Muscle of back (tissue), 11 donors: ENCODE measurements around the gene HS6ST3. TPM values are rescaled to one million over a fixed set of nuclear protein-coding genes. Genes with fewer than 3 reads are reported as not detected.
A peak's percentile ranks its signal among the peaks of the same experiment; 100 is the strongest.
"Not testable (repeated sequence)": the region's sequence is repeated elsewhere in the genome, so short reads cannot be mapped to it uniquely, and the experiment has no call there.

Experiments used
- DNase-seq, 3 donors: peaks; one replicate each; pipeline versions ENCODE4 v3.0.0 to v3.0.0-alpha.2; 2013
- polyA plus RNA-seq, 10 donors: library from polyadenylated mRNA; unstranded; fragments of 120-200 nt; gene quantifications; one replicate each; pipeline ENCODE4 v1.2.1, GENCODE V29; 2013; ENCODE audit not compliant: insufficient read length in 10 of 10

The HS6ST3 gene
- polyA plus RNA-seq, 10 donors: 0.13 to 2.0 (median 0.40) TPM

GRCh38 chr13:96422002-96422401, 332.1 kb downstream of the HS6ST3 start:
- DNase-seq: no peak

GRCh38 chr13:96426167-96426566, 336.3 kb downstream of the HS6ST3 start:
- DNase-seq: no peak

- DNase-seq: no peak
These were observed 339.0 kb downstream of the HS6ST3 start for GRCh38 chr13:96428911-96429310.

DNA sequence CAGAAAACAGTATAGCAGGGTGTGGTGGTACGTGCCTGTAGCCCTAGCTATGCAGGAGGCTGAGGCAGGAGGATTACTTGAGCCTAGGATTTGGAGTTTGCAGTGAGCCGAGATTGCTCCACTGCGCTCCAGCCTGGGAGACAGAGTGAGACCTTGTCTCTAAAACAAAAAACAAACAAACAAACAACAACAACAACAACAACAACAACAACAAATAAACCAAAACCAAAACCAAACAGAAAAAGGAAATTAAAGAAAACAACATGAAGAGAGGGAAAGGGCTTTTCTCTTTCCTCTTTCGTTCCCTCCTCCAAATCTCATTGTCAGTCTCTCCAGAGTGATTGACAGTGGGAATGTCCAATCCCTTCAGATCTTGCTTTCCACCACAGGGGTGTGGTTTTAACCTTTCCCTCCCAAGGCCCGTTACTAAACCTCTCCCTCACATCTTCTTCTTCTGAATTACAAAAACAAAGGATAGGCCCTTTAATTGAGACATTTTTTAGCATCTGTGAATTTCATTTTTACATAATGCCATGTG, 341.2 kb downstream of the HS6ST3 start:
- no peak for DNase-seq

DNA sequence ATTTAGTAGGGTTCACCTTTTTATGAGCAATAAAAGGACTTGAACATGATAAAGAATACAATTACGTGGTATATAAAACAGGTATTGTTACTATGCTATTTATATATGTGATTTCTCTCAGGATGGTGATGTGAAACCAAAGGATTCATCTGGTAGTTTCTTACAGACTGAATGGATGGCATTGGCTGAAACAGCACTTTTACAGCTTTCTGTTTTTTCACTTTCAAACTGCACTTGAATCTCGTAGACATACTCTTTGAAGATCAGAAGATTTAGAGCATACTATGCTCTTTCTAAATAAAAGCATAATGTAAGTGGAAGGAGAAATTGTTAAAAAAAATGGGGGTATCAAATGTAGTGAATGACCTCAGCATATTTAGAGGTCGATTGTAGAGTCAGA, 354.8 kb downstream of the HS6ST3 start:
- no peak for DNase-seq

DNA sequence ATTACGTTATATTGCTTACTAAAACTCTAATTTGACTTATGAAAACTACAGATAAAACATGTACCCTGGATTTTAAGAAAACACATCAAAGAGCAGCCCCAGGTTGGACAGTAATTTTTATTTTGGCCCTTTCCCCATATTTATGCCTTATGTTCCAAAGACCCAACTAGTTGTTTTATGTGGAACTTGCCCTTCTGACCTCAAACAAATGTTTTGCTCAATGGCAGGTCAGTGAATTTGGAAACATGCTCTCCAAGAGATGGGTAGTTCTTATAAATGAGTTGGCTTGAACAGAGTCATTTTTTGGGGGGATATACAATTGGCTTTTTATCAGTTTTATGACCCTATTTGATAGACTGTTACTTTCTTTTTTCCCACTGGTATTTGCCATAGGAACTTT, 360.0 kb downstream of the HS6ST3 start:
- DNase-seq: no peak

DNA sequence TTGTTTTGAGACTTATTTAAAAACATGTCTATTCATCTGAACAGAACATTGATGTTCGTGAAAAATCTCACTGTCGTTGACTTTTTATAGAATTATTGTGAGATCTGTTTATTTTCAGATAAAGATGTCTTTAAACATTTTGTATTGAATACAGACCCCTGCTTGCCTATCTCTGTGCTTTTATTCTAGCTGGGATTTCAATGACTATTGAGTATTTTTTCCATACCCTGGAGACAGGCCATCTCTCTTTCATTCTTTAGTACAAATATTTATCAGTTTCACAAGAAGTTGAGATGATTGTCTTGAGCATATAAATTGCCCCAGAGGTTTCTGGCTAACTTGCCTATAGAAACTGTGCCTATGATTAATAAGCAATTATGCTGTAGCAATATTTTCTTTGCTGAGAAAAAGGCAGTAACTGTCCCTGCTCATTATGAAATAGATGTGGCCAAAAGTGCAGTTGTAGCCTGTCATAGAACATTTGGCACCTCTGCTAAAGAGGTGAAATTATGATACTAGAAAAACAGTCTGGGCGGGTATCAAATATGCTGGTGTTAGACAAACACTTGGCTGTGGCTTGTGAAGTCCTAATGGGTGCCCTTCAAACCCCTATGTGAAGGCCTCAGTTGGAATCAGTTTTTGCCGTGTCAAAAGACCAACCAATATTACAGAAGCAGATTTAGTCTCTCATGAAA, 360.6 kb downstream of the HS6ST3 start:
- no peak for DNase-seq

GRCh38 chr13:96454466-96454865, 364.6 kb downstream of the HS6ST3 start:
- no peak for DNase-seq

- DNase-seq: peak in 1 of 3 donors; percentile 8
These were observed 370.7 kb downstream of the HS6ST3 start for GRCh38 chr13:96460609-96461008.

DNA sequence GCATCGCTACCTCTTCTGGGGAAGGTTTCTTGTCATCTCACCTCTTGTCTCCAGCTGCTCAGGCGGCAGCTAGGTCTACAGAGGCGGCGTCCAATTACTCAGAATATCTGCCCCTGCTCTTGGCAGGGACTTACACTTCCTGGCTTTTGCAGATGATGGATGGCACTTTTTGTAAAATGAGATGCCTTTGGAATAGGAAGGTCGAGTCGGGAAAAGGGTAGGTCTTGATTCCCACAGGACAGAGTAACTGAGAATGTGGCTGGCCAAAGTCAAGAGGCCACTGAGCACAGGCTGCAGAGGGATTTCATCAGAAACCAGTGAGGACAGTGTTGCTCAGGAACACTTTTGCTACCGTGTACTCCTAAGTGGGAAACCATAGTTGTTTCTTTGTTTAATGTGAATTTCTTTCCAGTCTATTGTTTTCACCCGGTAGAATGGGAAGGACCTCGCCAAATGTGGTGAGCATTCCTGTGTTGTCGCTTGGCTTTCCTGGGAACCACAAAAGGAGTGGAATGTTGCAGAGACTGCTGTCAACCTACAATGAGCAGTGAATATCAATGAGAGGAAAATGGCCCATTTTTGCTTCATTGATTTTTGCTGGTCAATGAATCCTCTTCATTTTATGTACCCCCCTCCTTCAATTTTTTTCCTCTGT, 383.7 kb downstream of the HS6ST3 start:
- no peak for DNase-seq

DNA sequence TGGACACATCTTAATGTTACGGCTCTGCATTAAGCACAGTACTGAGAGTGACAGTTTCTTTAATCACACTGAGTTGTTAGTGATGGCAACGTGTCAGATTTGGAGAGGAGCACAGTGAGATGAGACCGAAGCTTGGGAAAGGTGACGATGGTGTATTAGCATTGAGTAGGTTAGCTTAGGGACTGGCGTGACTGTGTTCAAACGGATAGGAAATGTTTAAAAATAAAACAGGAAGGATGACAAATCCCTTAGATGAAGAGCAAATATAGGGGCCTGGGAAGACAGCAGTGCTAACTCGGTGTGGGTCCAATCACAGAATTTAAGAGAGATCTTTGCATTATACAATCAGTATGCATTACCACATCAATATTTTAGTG, 384.3 kb downstream of the HS6ST3 start:
- DNase-seq: no peak

DNA sequence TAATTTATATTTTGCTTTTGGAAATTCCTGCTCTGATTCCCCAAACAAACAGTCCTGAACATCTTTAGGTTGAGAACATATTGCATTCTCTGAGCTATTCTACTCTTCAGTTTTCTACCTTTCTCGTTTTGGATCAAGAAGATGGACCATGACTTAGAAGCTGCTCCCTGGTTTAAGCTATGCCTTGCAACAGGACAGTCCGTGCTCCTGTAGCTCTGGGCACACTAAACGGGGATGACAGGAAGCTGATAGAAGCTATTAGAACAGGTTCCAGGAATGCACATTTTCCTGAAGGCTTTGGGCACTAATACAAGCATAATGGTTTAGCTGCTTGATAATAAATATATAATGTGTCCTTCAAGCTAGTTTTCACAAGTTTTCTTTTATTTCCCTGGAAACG, 385.2 kb downstream of the HS6ST3 start:
- no peak for DNase-seq

DNA sequence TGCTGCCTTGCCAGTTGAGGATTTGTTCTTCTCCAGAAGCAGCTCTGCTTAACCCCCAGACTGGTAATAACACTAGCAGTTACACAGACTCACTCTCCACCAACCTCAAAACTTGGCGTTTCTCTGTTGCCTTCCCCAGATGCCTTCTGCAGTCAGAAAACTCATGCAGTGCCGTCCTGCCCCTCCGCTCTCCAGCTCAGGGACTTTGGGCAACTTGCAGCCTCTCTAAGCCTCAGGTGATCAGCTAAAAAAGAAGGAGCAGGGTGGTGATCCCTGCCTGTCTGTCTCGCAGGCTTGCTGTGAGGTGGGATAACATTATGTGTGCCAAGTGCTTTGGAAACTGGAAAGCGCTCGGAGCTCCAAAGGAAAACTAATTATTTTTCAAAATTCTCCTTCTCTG, 391.6 kb downstream of the HS6ST3 start:
- DNase-seq: no peak

DNA sequence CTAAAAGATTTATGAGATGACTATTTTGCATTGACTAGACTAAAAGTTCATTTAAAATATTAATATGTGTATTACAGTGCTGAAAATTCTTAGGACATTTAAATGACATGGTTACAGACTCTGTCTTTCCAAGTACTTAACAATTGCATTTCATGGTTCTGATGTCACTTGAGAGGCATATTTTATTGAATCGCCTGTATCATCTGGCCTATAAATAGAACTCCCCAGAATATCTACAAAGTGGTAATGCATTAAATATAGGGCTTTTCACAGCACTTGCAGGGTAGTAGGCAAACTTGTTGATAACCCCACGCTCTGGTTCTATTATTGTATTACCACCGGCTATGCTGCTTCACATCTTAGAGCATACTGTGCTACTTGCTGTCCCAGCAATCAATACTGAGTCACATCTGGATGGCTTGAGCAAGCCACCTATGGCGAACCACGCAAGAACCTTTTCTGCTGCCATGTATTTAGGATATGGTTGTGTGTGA, 400.6 kb downstream of the HS6ST3 start:
- no peak for DNase-seq

- DNase-seq: no peak
These were observed 401.2 kb downstream of the HS6ST3 start for GRCh38 chr13:96491103-96491502.

DNA sequence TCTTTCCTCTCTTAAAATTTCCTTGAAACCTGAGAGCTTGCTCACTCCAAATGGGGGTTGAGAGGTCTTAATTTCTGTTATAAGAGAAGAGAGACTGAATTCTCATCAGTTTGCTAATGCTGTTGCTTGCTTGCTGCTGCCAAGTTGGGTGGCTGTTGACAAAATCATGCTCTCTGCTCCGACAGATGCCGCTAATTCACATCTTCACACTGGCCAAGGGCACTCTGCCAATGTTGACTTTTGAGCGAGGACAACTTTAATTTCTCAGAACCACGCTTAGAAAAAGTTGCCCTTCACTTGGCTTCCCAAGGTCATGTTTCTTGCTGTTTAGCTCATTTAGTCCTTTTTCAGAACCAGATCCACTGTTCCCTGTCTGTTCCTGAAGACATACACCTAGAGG, 402.9 kb downstream of the HS6ST3 start:
- DNase-seq: no peak

- no peak for DNase-seq
These were observed 409.7 kb downstream of the HS6ST3 start for GRCh38 chr13:96499656-96500055.

- no peak for DNase-seq
These were observed 411.0 kb downstream of the HS6ST3 start for GRCh38 chr13:96500953-96501352.

GRCh38 chr13:96503481-96503880, 413.6 kb downstream of the HS6ST3 start:
- DNase-seq: no peak

DNA sequence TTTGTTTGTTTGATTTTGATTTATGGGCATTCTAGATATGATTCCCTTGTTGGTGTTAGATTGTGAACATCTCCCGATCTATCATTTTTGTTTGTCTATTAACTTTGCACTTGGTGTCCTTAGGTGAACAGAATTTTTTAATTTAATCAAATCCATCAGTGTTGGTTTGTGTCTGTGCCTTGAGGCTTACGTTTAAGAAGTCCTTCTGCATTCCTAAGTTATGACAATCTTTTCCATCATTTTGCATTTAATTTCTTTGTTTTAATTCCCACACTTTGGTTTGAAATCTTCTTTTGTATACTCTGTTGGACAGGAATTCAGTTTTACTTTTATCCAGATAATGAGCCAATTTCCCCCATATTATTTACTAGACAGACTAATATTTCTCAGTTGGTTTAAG, 421.7 kb downstream of the HS6ST3 start:
- no peak for DNase-seq

GRCh38 chr13:96519380-96519779, 429.5 kb downstream of the HS6ST3 start:
- DNase-seq: no peak

DNA sequence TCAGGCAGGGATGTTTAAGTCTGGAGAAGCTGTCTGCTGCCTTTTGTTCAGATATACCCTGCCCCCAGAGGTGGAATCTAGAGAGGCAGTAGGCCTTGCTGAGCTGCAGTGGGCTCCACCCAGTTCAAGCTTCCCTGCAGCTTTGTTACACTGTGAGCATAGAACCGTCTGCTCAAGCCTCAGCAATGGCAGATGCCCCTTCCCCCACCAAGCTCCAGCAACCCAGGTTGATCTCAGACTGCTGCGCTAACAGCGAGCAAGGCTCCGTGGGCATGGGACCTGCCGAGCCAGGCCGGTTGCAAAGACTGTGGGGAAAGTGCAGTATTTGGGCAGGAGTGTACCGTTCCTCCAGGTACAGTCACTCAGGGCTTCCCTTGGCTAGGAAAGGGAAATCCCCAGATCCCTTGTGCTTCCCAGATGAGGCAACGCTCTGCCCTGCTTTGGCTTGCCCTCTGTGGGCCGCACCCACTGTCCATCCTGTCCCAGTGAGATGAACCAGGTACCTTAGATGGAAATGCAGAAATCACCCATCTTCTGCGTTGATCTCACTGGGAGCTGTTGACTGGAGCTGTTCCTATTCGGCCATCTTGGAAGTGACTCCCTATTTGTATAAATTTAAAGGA, 434.6 kb downstream of the HS6ST3 start:
- not testable (repeated sequence) for DNase-seq

GRCh38 chr13:96525715-96526114, 435.8 kb downstream of the HS6ST3 start:
- DNase-seq: no peak
